KG1 (cell line): ENCODE results near the gene IQGAP1.
"Not testable (repeated sequence)": the region's sequence is repeated elsewhere in the genome, so short reads cannot be mapped to it uniquely, and the experiment has no call there.

ENCODE experiments used
- DNase-seq: peaks from one replicate; lab custom pipeline; 2025; lab: John Stamatoyannopoulos, UW

IQGAP1 gene

GRCh38 chr15:90411176-90411575 lies 23.1 kb downstream of the IQGAP1 start:
- no peak for DNase-seq

DNA sequence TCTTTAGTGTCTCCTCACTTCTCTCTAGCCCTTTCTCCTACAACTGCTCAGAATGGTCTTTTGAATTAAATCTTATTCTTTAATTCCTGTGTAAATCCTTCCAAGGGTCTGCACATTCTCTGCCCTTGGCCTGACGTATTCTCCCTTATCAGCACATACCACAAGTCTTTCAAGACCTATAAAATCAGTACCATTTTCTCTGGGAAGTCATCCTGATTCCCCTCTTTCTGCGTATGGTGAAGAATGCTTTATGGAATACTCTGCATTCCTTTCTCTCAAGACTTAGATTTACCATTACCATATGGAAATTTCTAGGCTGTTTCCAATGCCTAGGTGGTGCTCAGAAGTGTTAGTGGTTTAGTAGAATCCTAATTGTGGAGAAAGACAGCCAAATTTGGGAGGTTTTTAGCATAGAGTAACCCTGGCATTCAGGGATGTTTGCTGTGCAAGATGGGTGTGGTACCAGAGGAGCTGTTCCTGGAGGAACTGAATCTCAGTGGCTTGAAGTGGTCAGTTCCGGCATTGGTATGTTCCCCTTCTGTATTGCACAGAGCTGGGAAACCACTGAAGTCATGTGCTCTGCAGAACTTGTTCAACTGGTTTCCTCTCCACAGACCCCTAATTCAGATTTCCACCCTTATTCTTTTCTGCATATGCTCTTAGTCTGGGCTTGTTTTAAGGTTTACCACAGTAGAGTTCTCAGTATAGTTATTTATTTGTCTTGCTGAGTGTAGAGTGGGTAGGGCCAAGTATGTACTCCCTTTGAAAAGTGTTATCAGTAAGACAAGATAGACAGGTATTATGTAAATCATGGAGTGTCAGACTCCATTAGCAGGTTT lies 24.5 kb downstream of the IQGAP1 start:
- peak; percentile 8 for DNase-seq

DNA sequence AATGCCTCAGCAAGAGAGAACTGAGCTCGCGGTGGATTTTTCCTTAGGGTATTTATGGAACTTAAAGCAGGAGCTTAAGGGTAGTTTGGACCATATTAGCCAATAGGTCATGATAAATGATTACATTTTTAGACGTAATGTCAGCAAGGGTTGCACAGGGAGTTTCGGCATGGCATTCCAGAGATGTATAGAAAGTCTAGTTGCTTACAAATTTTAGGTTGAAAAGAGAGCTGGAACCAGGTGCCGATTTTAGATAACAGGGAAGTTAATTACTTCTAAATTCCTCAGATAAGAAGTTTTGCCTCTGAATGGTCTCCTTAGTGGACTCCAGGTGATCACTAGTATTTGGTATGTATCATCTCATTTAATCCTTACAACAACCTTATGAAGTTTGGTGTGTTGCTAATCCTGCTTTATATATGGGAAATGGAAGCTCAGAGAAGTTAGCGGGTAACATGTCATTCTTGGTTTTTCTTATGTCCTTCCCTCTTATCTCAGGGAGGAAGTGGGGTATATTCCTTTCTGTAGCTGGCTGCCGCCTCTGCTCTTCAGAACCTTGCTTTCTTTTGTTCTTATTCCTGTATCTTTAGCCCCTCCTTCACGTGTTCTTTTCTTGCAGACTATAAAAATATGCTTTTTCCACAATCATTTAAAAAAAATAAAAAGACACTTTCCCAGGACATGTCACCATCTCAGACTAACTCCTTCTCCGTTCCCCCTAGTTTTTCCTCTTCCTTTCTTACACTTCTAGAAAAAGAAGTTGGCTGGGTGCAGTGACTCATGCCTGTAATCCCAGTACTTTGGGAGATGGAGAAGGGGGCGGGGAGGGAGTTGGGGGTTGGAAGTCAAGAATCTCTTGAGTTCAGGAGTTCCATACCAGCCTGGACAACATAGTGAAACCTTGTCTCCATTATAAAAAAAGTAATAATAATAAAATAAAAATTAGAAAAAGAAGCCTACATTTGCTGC lies 25.7 kb downstream of the IQGAP1 start:
- no peak for DNase-seq

DNA sequence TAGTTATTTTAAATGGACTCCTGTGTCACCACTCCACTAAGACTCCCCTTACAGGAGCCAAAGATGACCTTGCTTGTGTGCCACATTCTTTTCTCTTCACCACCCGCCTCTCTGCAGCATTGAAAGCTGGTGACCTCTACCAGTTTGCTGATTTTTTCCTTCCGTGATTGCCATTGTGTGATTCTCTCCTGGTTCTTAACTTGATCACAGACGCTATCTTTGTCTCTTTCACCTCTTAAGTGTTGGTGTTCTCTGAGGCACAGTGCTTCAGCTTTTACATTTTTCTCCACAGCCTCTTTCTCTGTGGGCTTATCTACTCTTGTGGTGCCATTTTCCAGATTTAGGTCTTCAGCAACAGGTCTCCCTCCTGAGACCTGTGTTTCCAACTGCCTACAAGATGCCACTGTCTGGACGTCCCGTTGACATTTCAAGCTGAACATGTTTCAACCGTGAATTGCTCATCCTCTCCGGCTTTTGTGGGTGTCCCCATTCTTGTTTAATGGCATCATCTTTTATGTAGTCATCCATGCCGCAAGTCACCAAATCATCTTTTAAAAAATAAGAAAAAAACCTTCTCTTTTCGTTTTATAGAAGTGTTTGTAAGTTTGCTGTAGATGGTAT lies 26.5 kb downstream of the IQGAP1 start:
- DNase-seq, result no peak

DNA sequence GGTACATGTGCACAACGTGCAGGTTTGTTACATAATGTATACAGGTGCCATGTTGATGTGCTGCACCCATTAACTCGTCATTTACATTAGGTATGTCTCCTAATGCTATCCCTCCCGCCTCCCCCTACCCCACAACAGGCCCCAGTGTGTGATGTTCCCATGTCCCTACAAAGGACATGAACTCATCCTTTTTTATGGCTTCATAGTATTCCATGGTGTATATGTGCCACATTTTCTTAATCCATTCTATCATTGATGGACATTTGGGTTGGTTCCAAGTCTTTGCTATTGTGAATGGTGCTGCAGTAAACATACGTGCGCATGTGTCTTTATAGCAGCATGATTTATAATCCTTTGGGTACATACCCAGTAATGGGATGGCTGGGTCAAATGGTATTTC lies 28.0 kb downstream of the IQGAP1 start:
- DNase-seq, result not testable (repeated sequence)

DNA sequence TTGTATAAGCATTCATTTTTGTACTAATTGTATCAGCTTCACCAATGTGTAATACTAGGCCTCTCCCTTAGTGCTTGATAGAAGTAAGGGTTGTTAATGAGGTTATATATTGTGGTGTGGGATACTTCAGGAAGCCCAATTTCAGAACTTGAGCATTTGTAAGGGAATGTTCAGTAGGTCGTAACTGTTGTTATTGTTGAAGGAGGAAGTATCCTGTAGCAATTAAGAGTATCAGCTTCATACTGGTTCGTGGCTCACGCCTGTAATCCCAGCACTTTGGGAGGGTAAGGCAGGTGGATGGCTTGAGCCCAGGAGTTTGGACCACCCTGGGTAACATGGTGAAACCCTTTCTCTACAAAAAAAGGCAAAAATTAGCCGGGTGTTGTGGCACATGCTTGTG lies 30.6 kb downstream of the IQGAP1 start:
- DNase-seq, result no peak

DNA sequence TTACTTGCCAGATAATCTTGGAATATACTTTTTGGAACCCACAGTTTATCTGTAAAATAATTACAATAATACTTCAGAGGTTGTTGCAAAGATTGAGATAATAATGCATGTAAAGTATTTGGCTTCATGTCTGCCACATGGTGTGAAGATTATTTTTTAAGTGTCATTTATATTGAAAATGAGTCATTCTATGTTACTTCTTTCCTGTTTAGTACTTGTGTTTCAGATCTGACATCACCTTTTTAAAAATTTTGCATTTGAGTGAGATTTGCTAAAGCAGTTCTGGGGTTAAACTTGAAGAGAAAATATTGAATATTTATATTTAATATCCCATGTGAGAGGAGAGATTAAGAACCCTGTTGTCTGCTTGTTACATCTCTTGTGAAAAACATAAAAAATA lies 31.2 kb downstream of the IQGAP1 start:
- DNase-seq, result no peak

DNA sequence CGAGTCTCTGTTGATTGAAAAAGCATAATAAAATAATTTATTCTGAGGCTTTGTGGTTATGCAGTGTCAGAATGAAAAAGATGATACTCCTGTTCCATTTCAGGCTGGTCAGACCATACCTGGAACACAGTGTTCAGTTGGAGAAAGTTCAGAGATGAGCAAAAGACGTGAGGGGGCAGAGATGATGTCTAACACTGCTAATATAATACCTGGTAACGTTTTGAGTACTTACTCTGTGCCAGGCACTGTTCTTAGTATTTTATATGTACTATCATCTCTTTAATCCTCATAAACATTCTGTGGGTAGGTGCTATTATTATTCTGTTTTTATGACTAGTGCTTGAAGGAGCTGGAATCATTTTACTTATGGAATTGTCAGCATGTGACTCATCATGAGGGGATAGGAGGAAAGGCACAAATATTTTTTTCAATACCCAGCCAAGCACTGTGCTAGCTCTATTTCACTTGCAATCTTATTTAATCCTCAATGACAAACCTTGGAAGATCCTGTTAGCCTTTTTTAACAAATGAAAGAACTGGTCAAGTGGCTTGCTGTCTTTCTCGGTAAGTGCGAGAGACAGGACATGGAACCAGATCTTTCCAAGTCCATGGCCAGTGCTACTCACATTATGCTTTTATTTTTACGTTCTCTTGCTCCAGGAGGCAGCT lies 31.8 kb downstream of the IQGAP1 start:
- no peak for DNase-seq

GRCh38 chr15:90420451-90420850 lies 32.4 kb downstream of the IQGAP1 start:
- DNase-seq, result no peak

GRCh38 chr15:90421527-90421926 lies 33.5 kb downstream of the IQGAP1 start:
- no peak for DNase-seq

GRCh38 chr15:90422043-90422442 lies 34.0 kb downstream of the IQGAP1 start:
- DNase-seq, result no peak

DNA sequence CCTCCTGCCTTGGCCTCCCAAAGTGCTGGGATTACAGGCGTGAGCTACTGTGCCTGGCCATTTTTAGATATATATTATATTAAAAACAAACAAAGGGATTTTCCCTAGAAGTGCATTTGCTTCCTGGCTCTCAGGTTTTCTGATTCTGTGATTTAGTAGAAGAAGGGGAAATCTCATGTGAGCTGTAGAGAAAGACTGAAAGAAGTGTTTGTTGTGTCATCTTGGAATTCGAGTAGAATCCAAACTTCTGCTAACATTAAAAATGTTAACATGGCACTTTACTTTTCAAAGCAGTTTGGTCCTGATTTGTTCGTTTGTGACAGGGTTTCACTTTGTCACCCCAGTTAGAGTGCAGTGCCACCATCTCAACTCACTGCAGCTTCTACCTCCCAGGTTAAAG lies 34.9 kb downstream of the IQGAP1 start:
- DNase-seq, result no peak

DNA sequence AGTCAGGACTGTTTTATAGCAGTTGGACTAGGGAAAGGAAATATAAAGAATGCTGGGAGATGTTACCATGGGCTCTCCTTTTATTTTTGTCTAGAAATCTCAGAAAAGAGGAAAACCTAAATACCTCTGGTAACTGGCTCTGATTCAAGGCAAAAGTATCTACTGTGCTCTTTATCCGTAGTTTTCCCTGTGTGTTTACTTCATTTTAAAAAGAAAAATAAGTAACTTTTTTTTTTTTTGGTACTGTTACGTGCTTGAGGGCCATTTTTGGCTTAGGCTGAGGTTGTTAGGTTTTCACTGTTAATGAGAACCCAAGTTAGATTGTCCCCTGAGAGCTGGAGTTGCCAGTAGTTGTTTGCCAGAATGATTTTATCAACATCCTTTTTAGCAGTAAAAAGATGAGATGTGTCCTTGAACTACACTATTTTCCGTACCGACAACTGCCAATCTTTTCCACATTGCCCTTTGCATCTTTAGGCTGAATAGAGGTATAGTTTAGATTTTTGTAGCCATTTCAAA lies 35.8 kb downstream of the IQGAP1 start:
- no peak for DNase-seq

DNA sequence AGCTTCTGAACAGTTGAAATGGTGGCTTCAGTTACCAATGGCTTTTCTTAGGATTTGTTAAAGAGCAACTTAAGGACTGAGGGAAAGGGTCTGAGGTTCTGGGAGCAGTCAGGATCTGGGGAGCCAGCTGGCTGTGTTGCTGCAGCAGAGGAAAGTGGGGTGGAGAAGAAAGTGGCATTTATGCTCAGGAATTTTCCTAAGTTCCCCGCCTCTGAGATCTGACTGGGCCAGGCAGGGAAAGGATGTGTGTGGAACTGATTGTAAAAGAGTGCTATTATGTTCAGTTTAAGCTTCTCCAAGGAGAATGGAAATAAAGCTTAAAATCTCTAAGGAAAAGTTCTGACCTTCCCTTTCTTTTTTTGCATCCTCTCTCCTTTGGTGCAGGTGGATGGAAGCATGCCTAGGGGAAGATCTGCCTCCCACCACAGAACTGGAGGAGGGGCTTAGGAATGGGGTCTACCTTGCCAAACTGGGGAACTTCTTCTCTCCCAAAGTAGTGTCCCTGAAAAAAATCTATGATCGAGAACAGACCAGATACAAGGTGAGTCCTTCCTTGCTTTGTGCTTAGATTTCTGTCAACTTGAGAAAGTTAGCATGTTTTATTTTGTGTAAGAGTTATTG lies 37.8 kb downstream of the IQGAP1 start:
- no peak for DNase-seq

- no peak for DNase-seq
Observed at GRCh38 chr15:90427185-90427584, 39.1 kb downstream of the IQGAP1 start.

GRCh38 chr15:90432253-90432652 lies 44.2 kb downstream of the IQGAP1 start:
- no peak for DNase-seq

DNA sequence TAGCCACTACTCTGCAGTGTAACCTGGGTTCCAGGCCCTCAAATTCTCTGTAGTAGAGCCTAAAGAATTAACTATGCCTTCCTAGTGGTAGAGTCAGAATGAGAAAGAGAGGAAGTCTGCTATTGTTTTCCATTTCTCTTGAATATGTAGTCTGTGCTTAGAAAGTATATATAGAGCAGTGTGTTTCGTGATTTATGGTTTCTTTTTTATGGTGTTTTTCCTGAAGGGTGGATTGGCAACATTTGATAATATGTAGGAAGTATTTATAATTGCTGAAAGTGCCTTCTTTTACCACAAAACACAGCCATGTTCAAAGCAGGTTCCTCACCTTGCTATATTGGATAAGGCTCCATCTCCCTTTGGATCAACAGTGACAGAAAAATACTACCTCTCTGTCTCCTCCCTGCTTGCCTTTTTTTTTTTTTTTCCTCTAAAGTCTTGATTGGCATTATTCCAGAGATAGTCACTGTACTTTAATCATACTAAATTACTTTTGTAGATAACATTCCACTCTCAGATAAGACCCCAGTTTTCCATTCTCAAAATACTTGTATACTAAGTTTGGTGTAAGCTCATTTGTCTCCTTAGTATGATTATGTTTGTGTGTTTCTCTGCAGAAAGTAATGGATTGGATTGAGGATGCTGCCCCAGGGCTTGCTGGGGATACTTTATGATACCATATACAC lies 47.8 kb downstream of the IQGAP1 start:
- no peak for DNase-seq

- no peak for DNase-seq
Observed at GRCh38 chr15:90436952-90437351, 48.9 kb downstream of the IQGAP1 start.

DNA sequence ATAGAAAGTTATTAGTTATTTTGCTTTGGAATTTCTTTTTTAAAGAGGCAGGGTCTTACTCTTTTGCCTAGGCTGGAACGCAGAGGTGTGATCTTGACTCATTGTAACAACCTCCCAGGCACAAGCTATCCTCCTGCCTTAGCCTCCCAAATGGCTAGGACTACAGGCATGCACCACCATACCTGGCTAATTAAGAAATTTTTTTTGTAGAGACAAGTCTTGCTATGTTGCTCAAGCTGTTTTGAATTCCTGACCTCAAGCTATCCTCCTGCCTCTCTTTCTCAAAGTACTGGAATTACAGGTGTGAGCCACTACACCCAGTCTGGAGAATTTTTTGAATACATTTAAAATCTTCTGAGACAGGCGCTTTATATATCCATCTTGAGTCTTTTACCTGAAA lies 49.5 kb downstream of the IQGAP1 start:
- DNase-seq, result no peak

GRCh38 chr15:90439946-90440345 lies 51.9 kb downstream of the IQGAP1 start:
- no peak for DNase-seq

- DNase-seq, result no peak
Observed at GRCh38 chr15:90441027-90441426, 53.0 kb downstream of the IQGAP1 start.
